Uterus (tissue), 2 donors: Measurements from ENCODE around the gene RASA2.

Source experiments
- POLR2A ChIP-seq, 2 donors: fragments of 450-650 bp; IDR thresholded peaks; one replicate each; pipeline ENCODE4 v1.6.1; 2016; ENCODE audit warnings: antibody characterized with exemption in 2 of 2, mild to moderate bottlenecking in 1 of 2, moderate library complexity in 1 of 2
- TF ChIP-seq, protein P1 (sequence below), 4 experiments: fragments of 200-600 bp in 2 of 4; fragments of 450-650 bp in 2 of 4; sonication (generic) in 2 of 4; IDR thresholded peaks; one replicate each; pipeline ENCODE4 v1.5.1; 2016 to 2019; ENCODE audit warnings: antibody characterized with exemption in 4 of 4, mild to moderate bottlenecking in 2 of 4, moderate library complexity in 1 of 4

DNA sequence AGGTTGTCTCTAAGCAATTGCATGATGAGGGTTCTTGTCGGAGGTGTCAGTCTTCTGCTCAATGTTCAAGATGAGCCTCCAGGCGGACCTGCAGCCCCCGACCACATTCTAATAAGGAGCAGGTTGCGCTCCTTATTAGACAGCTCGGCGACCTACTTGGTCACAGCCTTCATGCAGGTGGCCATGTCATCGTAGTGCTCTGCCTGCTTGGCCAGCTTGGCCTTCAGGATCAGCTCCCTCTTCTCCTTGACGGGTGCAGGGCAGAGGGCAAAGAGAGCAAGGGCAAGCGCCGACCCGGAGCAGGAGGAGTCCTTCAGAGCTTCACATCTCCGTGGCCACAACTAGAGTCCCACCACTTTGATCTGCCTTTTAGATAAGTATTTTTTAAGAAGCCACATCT is 113.5 kb downstream of the RASA2 start:
- TF ChIP-seq, protein P1, sequence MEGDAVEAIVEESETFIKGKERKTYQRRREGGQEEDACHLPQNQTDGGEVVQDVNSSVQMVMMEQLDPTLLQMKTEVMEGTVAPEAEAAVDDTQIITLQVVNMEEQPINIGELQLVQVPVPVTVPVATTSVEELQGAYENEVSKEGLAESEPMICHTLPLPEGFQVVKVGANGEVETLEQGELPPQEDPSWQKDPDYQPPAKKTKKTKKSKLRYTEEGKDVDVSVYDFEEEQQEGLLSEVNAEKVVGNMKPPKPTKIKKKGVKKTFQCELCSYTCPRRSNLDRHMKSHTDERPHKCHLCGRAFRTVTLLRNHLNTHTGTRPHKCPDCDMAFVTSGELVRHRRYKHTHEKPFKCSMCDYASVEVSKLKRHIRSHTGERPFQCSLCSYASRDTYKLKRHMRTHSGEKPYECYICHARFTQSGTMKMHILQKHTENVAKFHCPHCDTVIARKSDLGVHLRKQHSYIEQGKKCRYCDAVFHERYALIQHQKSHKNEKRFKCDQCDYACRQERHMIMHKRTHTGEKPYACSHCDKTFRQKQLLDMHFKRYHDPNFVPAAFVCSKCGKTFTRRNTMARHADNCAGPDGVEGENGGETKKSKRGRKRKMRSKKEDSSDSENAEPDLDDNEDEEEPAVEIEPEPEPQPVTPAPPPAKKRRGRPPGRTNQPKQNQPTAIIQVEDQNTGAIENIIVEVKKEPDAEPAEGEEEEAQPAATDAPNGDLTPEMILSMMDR (IDR thresholded peaks at IDR 0.05): no peak
- TF ChIP-seq POLR2A (IDR thresholded peaks at IDR 0.05): no peak
